Mucosa of descending colon (tissue), 3 donors: ENCODE results near the gene RAPGEF5. TPM values are rescaled to one million over a fixed set of nuclear protein-coding genes. Genes with fewer than 3 reads are reported as not detected.

Experiments
- ATAC-seq: fragments of 200-7000 bp; cut with Tn5 transposase; one replicate; pipeline ENCODE4 v1.9.1; 2020; ENCODE audit warnings: mild to moderate bottlenecking, moderate library complexity
- DNase-seq, 3 donors: peaks; one replicate each; pipeline ENCODE4 v3.0.0-alpha.2; 2020
- H3K36me3 ChIP-seq: fragments of 200-600 bp; one replicate; pipeline ENCODE4 v1.8.0; 2021; ENCODE audit warnings: low read depth, mild to moderate bottlenecking
- H3K4me1 ChIP-seq: fragments of 200-600 bp; one replicate; pipeline ENCODE4 v1.8.0; 2021; ENCODE audit warnings: low read depth, mild to moderate bottlenecking
- H3K4me3 ChIP-seq: fragments of 200-600 bp; one replicate; pipeline ENCODE4 v1.8.0; 2021; ENCODE audit warnings: mild to moderate bottlenecking
- H3K9me3 ChIP-seq: fragments of 200-600 bp; one replicate; pipeline ENCODE4 v1.8.0; 2021; ENCODE audit warnings: mild to moderate bottlenecking
- CTCF ChIP-seq: fragments of 200-600 bp; IDR thresholded peaks from one replicate; pipeline ENCODE4 v1.8.0; 2022; ENCODE audit warnings: antibody characterized with exemption, mild to moderate bottlenecking
- intact Hi-C, 2 donors: fragments of 100-400 bp; cut with DNase I in 1 of 2; cut with micrococcal nuclease in 1 of 2; formaldehyde crosslinking; loops; one replicate each; pipeline versions ENCODE4 v1.11.0 to v1.11.1; 2022; cut with DNase I, micrococcal nuclease
- total RNA-seq, 3 donors: library from RNA; stranded (reverse); fragmentation: NEBNext Ultra II Directional in 2 of 3; extraction: Animal tissue kit (Norgen Biotek cat#: 25700) in 2 of 3; gene quantifications; one replicate each; pipeline versions ENCODE4 v1.2.1 to v1.2.4, GENCODE V29; 2021 to 2023
- donor health status: DM: no; HTN: no; CAD: no; lungs with moderate emphysema.
- donor health status: DM: no; HTN: no; CAD: no.
- donor health status: DM: no; HTN: yes; CAD: no.

Gene RAPGEF5
- total RNA-seq, 3 donors from 2014 or later, result 34.7 to 87.8 (median 59.5) TPM

- no peak for TF ChIP-seq CTCF
- no peak for DNase-seq
- no peak for ATAC-seq
- H3K36me3 ChIP-seq, result no peaks in the 10 kb centered on the region
- H3K9me3 ChIP-seq, result no peaks in the 10 kb centered on the region
- intact Hi-C loops, result no loop called here
- H3K4me1 ChIP-seq, result no peaks in the 10 kb centered on the region
- H3K4me3 ChIP-seq, result no peak overlapping the region
These were observed 137.0 kb downstream of the RAPGEF5 start for GRCh38 chr7:22219739-22220493.

DNA sequence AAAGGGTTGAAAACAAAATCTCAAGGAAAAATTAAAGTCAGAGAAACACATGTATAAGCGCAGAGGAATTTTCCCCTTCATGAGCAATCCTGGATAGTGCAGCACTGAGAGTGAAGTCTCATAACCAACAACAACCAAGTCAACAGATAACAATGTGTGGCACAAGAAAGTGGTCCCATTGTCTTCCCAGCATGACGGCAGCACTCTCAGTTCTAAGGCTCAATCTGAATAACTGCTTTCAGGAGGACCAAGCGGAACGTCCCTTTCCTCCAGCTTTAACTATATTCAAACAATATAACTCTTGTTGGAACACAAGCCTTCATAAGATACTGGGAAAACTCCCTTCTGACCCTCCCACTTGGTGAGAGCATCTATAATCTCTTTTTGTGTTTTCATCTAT lies 137.9 kb downstream of the RAPGEF5 start:
- Histone ChIP-seq H3K9me3 (no peaks in the 10 kb centered on the region), H3K4me3 (no peak overlapping the region), H3K36me3 (no peaks in the 10 kb centered on the region), H3K4me1 (no peaks in the 10 kb centered on the region)
- ATAC-seq, result no peak
- DNase-seq, result no peak
- TF ChIP-seq CTCF, result no peak
- intact Hi-C loops, result no loop called here

DNA sequence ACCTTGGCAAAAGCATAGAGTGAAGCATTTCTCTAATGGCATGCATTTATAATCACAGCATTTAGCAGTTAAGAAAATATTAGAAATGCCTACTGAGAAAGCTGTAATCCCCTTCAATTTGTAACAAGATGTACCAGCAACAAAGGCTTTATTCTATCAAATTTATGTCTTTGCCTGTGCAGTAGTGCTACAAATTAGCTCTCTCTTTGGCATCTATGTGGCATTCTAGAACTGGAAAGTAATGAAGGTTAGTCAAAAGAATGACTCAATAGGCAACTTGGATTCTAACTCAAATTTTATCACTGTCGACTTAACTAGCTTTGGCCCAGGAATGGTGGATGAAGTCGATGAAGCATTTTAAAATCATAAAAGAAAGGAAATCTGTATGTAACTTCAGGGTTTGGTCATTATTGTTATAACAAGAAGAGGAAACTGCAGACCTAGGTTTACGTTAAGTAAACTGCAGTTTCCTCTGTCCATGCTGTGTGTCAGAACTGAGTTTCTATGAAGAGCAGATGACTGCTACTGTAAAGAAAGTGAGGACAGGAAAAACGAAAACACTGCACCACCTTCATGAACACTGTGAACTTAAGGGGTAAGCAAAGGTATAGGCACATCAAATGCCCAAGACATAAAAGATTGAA lies 140.0 kb downstream of the RAPGEF5 start:
- ATAC-seq (no peak), DNase-seq (no peak)
- no peak overlapping the region for H3K4me3 ChIP-seq
- no peak for TF ChIP-seq CTCF
- no peaks in the 10 kb centered on the region for H3K9me3 ChIP-seq
- H3K36me3 ChIP-seq, result no peaks in the 10 kb centered on the region
- H3K4me1 ChIP-seq, result no peaks in the 10 kb centered on the region
- intact Hi-C loops, result no loop called here

- no peak for TF ChIP-seq CTCF
- Histone ChIP-seq H3K36me3 (no peaks in the 10 kb centered on the region), H3K4me1 (no peaks in the 10 kb centered on the region), H3K4me3 (no peak overlapping the region), H3K9me3 (no peaks in the 10 kb centered on the region)
- ATAC-seq (peak; percentile 15), DNase-seq (no peak)
- intact Hi-C loops, result no loop called here
These were observed 140.6 kb downstream of the RAPGEF5 start for GRCh38 chr7:22216309-22216708.

- intact Hi-C loops, result no loop called here
- Histone ChIP-seq H3K36me3 (no peaks in the 10 kb centered on the region), H3K9me3 (no peaks in the 10 kb centered on the region), H3K4me1 (no peaks in the 10 kb centered on the region), H3K4me3 (no peak overlapping the region)
- DNase-seq (no peak), ATAC-seq (no peak)
- TF ChIP-seq CTCF, result no peak
These were observed 143.0 kb downstream of the RAPGEF5 start for GRCh38 chr7:22214000-22214399.
